ENCODE measurements around the gene GTF2I.

GRCh38 chr7:74713567-74713966 lies 56.0 kb downstream of the GTF2I start:
- TF ChIP-seq CTCF (conservative IDR thresholded peaks at IDR 0.05; ENCODE audit: low read length) (no peak), EZH2phosphoT487 (IDR thresholded peaks at IDR 0.05; ENCODE audit: borderline replicate concordance) (no peak)
